Skin of body (tissue), 2 donors: Measurements from ENCODE around the gene LMCD1. TPM values are rescaled to one million over a fixed set of nuclear protein-coding genes. Genes with fewer than 3 reads are reported as not detected.

Experiments used
- DNase-seq: peaks from one replicate; lab custom pipeline; 2025; lab: John Stamatoyannopoulos, UW
- total RNA-seq: library from RNA; depleted of rRNA; stranded (reverse); fragments of >200 nt; gene quantifications from one replicate; pipeline ENCODE4 v1.2.3, GENCODE V29; 2014

The LMCD1 gene
- total RNA-seq, 1 donor from 2014 or later = 44.1 TPM

DNA sequence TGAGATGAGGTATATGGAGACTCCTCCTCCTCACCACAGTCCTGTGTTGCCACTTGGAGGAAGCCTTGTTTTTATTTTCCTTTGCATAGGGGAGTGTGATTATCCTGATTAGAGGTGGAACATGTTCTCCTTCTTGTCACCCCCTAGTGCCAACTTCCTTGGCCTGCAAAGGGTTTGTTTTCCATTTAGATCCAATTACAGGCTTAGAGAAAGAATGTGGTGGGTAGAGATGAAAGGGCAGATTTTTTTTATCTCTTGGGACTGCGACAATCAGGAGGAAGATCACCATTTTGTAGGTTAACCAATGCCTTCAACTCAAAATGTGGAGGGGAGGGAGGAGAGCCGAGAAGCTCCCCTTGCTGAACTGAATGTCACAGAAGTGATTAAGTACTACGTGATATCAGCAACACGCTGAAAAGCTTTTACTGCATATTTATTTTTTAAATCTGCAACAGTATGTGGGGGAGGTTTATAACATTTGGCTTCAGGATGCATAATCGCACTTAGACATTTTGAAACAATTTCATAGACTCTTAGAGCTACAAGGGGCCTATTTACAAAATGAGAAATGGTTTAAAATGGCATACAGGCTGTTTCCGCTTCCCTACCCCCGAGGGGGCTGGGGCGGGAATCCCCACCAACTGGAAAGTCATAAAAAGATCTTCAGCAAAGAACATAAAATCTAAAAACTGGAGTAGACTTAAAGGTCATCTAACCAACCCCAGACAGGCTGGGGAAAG is 2.4 kb downstream of the LMCD1 start:
- DNase-seq = peak; percentile 84

- DNase-seq = no peak
Measured at GRCh38 chr3:8504611-8504973, 3.0 kb downstream of the LMCD1 start.

DNA sequence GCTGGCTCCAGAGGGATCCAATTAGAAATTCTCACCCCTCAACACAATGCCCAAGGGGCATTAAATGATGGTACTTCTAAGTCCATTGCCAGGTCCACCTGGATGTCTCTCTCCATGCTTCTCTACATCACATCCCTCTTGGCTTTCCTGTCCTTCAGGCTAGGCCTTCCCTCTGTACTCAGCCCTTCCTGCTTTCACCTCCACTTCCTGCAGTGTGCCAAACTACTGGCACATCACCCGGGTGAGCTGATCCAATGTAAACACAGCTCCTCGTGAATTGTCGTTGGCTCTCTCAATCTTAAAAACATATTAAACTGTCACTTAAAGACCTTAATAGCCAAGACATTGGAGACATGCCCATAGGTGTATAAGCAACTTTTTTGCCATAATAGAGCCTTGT is 4.0 kb downstream of the LMCD1 start:
- DNase-seq = no peak

DNA sequence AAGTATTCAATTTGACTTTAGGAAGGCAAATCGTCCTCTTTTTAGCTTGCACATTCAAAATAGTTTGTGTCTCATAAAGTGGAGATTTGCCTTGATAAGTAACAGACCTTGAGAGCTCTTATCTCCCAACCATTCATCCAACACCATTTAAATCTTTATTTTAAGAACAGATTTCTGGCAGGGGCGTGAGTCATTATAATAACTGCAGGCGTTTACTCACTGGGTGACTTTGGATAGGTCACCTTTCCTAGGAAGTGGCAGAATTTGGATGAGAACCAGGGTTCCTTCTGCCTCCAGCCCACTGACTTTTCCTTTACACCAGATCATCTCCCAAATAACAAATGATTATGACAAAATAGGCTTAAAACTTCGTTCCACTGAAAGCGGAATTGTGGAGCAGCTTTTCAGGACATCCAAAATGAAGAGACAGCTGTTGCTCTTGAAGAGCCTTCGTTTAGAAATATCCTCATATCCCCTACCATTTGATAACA is 5.0 kb downstream of the LMCD1 start:
- DNase-seq = no peak

- DNase-seq = no peak
Measured at GRCh38 chr3:8507496-8507895, 5.9 kb downstream of the LMCD1 start.

- DNase-seq = no peak
Measured at GRCh38 chr3:8509961-8510360, 8.3 kb downstream of the LMCD1 start.

- DNase-seq = no peak
Measured at GRCh38 chr3:8512234-8512633, 10.6 kb downstream of the LMCD1 start.

DNA sequence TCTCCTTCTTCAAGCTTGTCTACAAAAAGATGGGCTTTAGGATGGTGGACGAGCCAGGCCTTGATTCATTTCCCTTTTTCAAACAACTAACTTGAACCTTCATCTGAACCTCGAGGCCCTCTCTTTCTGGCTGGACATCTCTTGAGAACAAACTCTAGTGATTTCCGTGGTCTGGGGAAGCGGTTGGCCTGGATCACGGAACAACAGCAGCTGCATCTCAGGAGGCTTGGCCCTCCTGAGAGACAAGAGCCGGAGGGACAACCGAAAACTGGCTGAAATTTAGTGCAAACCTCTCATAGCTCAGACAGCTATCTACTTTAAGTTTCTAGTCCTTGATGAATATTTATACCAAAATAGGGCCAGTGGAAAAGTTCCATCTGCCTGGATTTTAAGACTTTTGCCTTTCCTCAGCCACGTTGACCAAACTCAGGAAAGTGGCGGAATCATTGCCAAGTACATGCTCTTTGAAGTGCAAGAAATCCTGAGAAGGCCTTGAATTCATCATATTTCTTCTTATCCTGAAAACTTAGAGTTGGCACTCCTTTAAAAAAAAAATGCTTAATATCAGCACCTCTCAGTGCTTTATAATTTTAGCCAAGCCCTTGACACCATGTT is 14.5 kb downstream of the LMCD1 start:
- DNase-seq = no peak

DNA sequence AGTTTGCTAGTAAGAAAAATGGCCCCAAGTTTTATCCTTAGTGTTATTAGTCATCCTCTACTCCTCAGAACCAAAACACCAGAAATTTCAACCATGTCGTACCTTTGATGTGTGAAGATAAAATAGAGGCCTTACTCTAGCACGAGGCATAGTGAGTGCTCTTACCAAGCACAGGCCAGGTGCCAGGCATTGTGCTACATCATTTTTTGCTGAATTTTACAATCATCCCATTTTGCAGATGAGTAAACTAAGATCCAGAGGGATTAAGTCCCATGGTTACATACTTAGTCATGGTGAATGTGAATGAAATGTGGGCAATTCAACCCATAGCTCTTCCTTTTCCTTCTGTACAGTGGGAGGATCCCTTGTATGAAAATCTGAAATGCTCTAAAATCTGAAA is 15.2 kb downstream of the LMCD1 start:
- DNase-seq = no peak

DNA sequence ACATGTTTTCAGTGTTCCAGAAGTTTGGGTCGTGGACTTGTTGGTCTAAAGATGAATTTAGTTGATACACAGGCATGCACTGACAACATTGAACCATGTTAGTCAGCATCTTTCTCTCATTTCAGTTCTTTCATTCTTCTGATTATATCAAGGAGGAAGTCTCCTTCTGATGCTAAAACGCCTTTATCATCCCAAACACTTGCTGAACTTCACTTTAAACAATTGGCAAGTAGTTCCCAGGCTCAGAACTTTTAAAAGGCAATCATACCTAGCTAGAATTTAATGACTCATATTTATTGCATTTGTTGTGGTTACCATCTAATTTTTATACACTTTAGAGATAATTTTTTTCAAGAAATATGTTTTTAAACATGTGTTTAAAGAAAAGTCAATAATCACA is 15.9 kb downstream of the LMCD1 start:
- no peak for DNase-seq

DNA sequence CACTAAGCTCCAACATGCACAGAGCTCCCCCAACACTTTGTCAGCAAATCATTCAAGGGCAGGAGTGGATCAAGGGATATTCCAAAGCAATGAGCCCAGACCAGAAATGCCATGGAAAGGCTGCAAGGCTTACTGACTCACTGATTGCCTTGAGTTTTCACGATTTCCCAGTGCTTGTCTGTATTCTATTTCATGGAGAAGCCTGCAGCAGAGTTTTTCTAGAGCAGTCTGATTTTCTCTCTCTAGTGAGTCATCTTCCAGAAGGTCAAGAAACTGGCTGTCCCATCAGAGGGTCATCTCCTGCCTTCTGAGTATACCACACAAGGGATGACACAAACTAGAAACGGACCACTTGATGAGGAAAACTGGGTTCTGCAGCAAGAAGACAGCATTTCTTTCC is 16.5 kb downstream of the LMCD1 start:
- DNase-seq = no peak

DNA sequence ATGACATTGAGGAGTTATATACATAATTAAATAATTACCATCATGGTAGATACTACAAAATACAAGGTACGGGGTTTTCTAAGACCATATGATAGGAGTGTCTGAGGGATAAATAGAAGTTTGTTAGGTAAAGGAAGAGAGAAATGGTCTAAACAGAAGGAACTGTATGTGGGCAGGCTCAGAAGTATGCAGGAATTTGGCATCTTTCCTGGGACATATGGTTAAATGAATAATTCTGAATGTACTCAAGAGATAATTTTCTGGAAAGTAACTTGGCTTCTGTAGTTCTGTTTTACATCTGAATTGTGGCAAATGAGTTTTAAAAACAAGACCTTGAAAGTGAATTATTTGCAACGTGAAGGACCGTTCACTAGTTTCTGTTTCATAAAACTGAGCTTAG is 17.5 kb downstream of the LMCD1 start:
- peak; percentile 23 for DNase-seq

DNA sequence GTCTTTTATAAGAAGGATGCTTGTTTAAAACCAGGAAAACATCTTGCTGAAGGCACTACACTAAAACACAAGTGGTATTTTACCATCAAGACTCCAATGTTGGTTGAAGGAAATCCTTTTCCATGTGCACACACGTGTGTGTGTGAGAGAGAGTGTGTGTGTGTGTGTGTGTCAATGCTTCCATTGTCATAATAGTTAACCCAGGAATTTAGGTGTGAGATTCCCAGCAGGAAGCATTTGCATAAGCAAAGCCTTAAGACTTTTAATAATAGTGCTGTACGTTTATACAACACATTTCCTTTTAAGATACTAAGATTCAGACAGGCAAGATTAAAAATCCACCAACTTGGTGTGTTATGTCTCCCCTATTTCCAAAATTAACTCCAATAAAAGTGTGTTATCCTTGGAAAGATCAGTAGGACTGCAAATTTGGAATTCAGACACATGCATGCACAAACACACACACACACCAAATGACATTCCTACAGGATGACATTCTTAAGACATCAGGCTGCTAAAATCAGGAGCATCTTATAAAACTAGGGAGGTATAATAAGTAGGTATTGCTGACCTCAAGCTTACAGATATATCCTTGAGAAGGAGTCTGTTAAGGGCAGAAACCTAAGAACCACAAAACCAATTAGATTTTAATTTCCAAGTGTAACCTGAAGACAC is 18.3 kb downstream of the LMCD1 start:
- DNase-seq = no peak

GRCh38 chr3:8520816-8521403 is 19.3 kb downstream of the LMCD1 start:
- no peak for DNase-seq

GRCh38 chr3:8523041-8523440 is 21.4 kb downstream of the LMCD1 start:
- DNase-seq = no peak

- DNase-seq = no peak
Measured at GRCh38 chr3:8524249-8524648, 22.6 kb downstream of the LMCD1 start.

- no peak for DNase-seq
Measured at GRCh38 chr3:8524656-8525399, 23.2 kb downstream of the LMCD1 start.

DNA sequence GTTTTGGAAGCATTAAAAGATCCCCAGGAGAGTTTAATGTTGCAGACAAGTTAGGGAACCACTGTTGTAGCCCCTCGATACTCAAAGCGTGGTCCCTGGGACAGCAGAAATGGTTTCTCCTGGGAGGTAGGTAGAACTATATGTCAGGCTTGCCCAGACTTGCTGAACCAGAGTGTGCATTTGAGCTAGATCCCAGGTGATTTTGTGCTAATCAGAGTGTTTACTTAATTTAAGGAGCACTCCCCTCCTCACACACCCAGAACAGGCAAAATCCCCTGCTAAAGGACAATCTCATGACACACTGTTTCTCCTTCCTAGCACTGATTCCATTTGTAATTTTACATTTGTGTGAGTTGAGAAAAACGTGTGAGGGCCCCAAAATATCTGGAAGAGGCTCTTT is 24.3 kb downstream of the LMCD1 start:
- DNase-seq = no peak

DNA sequence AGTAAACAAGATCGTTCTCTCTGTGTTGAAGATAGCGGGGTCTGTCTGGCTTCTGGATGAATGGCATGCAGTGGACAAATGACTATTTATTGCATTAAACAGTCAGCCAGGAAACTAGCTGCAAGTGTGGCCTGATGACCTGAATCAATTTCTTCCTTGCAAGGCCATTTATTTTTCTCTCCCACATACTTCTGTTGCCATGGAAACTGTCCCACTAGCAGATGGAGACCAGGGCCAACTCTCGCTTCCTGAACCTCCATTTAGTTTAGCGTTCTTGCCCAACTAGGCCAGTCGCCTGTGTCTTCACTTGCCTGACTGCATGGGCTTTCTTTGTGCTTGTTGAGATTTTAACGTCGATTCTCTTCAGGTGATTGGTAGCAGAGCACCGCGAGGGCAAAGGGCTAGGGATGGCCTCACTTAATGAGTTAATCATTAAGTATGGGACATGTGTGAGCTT is 27.6 kb downstream of the LMCD1 start:
- peak; percentile 59 for DNase-seq

GRCh38 chr3:8529738-8530525 is 28.3 kb downstream of the LMCD1 start:
- no peak for DNase-seq

DNA sequence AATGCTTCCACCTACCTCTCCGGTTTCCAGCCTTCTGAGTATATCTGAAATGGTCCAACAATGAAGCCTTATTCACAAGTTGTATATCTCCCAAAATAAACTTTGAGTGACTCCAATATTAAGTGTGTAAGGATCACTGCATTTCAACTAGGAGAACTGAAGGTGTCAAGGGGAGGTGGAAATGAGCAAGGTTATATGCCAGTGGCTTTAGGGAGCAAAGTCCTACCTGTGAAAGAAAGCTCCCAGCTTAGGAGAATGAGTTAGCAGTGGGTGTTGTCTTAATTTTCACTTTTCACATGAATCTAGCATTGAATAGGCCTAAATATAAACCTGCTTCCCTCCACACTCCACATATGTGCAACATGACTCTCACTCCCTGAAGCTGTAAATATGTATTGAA is 29.0 kb downstream of the LMCD1 start:
- no peak for DNase-seq
